ENCODE results near the gene SYNE4.
"Not testable (repeated sequence)": the region's sequence is repeated elsewhere in the genome, so short reads cannot be mapped to it uniquely, and the experiment has no call there.

SYNE4 gene

GRCh38 chr19:35988824-35989223 is 19.8 kb downstream of the SYNE4 start:
- DNase-seq, result no peak

GRCh38 chr19:35987571-35987896 is 21.1 kb downstream of the SYNE4 start:
- DNase-seq, result no peak

- DNase-seq, result peak in 1 of 2 experiments; percentile 38
These were observed 21.7 kb downstream of the SYNE4 start for GRCh38 chr19:35986664-35987570.

GRCh38 chr19:35986111-35986510 is 22.5 kb downstream of the SYNE4 start:
- no peak for DNase-seq

- no peak for DNase-seq
These were observed 25.4 kb downstream of the SYNE4 start for GRCh38 chr19:35983177-35983576.

GRCh38 chr19:35980997-35981396 is 27.6 kb downstream of the SYNE4 start:
- not testable (repeated sequence) for DNase-seq

- no peak for DNase-seq
These were observed 29.7 kb downstream of the SYNE4 start for GRCh38 chr19:35978832-35979365.

- no peak for DNase-seq
These were observed 30.3 kb downstream of the SYNE4 start for GRCh38 chr19:35978271-35978670.

GRCh38 chr19:35977446-35978222 is 31.0 kb downstream of the SYNE4 start:
- DNase-seq, result no peak

GRCh38 chr19:35975608-35976214 is 32.9 kb downstream of the SYNE4 start:
- no peak for DNase-seq

GRCh38 chr19:35973487-35973886 is 35.1 kb downstream of the SYNE4 start:
- DNase-seq, result no peak

- no peak for DNase-seq
These were observed 41.8 kb downstream of the SYNE4 start for GRCh38 chr19:35966771-35967170.

- no peak for DNase-seq
These were observed 45.1 kb downstream of the SYNE4 start for GRCh38 chr19:35963514-35963913.

GRCh38 chr19:35960432-35960972 is 48.1 kb downstream of the SYNE4 start:
- no peak for DNase-seq

- no peak for DNase-seq
These were observed 48.7 kb downstream of the SYNE4 start for GRCh38 chr19:35959968-35960320.

GRCh38 chr19:35959040-35959967 is 49.3 kb downstream of the SYNE4 start:
- DNase-seq, result no peak

- no peak for DNase-seq
These were observed 50.0 kb downstream of the SYNE4 start for GRCh38 chr19:35958660-35959039.

- not testable (repeated sequence) for DNase-seq
These were observed 51.2 kb downstream of the SYNE4 start for GRCh38 chr19:35957411-35957810.

- DNase-seq, result no peak
These were observed 52.6 kb downstream of the SYNE4 start for GRCh38 chr19:35955881-35956634.

Data from NCI-H187 (cell line).